Activated CD4-positive, alpha-beta T cell treated with anti-CD3 and anti-CD28 coated beads, Interleukin-2, amount 10 ng/mL, durations not matched to agents 7 days and 5 days (primary cell): ENCODE data around the gene ADIPOR2. TPM values are rescaled to one million over a fixed set of nuclear protein-coding genes. Genes with fewer than 3 reads are reported as not detected.
"Not testable (repeated sequence)": the region's sequence is repeated elsewhere in the genome, so short reads cannot be mapped to it uniquely, and the experiment has no call there.

ENCODE experiments used
- CTCF ChIA-PET: fragments of 350-600 bp; sonication (Branson Sonifier 250); formaldehyde crosslinking; loops from one replicate; lab custom pipeline; 2021; ENCODE audit warnings: antibody characterized with exemption; lab: Charles Lee
- POLR2A ChIA-PET: fragments of 350-600 bp; sonication (Branson Sonifier 250); formaldehyde crosslinking; loops from one replicate; lab custom pipeline; 2021; ENCODE audit warnings: antibody characterized with exemption; lab: Charles Lee
- DNase-seq: peaks from one replicate; pipeline ENCODE4 v3.0.0-alpha.2; 2020
- H3K27ac Mint-ChIP-seq: one replicate; pipeline ENCODE4 v1.8.0; 2021; ENCODE audit warnings: mild to moderate bottlenecking, moderate library complexity, mixed read lengths
- H3K27me3 Mint-ChIP-seq: one replicate; pipeline ENCODE4 v1.8.0; 2021; ENCODE audit warnings: mixed read lengths
- H3K36me3 Mint-ChIP-seq: one replicate; pipeline ENCODE4 v1.8.0; 2021; ENCODE audit warnings: low read depth, mixed read lengths
- H3K4me1 Mint-ChIP-seq: one replicate; pipeline ENCODE4 v1.8.0; 2021; ENCODE audit warnings: mixed read lengths
- H3K4me3 Mint-ChIP-seq: one replicate; pipeline ENCODE4 v1.8.0; 2021; ENCODE audit warnings: mild to moderate bottlenecking, moderate library complexity, mixed read lengths
- H3K9me3 Mint-ChIP-seq: one replicate; pipeline ENCODE4 v1.8.0; 2021; ENCODE audit warnings: mixed read lengths
- total RNA-seq, 2 experiments: library from RNA; stranded (reverse); gene quantifications; one replicate each; pipeline ENCODE4 v1.2.3, GENCODE V29; 2021

Gene ADIPOR2
- total RNA-seq, 2 experiments from 2014 or later = 47.7 to 51.7 TPM

DNA sequence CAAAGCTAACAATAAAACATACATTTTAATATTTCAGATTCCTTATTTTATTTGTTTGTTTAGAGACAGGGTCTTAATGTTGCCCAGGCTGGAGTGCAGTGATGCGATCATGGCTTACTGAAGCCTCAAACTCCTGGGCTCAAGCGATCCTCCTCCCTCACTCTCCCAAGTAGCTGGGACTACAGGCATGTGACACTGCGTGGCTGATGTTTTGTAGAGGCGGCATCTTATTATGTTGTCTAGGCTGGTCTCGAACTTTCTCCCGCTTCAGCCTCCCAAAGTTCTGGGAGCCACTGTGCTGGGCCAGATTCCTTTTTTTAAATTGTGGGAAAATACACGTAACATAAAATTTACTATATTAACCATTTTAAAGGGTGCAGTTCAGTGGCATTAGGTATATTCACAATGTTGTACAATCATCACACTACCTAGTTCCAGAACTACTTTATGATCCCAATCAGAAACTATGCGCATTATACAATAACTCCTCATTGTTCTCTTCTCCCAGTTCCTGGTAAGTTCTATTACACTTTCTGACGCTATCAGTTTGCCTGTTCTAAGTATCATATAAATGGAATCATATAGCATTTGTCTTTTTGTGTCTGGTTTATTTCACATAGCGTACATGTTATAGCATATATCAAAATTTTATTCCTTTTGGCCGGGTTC lies 40.3 kb downstream of the ADIPOR2 start:
- no peak overlapping the region for H3K27ac Mint-ChIP-seq
- peaks cover 25% of the 10 kb centered on the region for H3K36me3 Mint-ChIP-seq
- CTCF ChIA-PET = interaction anchor here (0.9 to 1.1 kb wide), 2 partner anchors 37 to 130 kb away, joined by 3 read pairs; no protein-coding TSS in a partner anchor
- H3K9me3 Mint-ChIP-seq = no peaks in the 10 kb centered on the region
- H3K27me3 Mint-ChIP-seq = no peaks in the 10 kb centered on the region
- POLR2A ChIA-PET = no interaction called here
- peaks cover 15% of the 10 kb centered on the region for H3K4me1 Mint-ChIP-seq
- no peak overlapping the region for H3K4me3 Mint-ChIP-seq
- no peak for DNase-seq

DNA sequence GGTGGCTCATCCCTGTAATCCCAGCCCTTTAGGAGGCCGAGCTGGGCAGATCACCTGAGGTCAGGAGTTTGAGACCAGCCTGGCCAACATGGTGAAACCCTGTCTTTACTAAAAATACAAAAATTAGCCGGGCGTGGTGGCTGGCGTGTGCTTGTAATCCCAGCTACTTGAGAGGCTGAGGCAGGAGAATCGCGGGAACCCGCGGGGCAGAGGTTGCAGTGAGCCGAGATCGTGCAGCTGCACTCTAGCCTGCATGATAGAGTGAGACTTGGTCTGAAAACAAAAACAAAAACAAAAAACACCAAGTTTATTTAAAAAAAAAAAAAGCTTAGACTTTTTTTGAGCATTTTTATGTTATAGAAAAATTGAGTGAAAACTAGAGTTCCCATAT lies 40.8 kb downstream of the ADIPOR2 start:
- H3K4me1 Mint-ChIP-seq = peaks cover 15% of the 10 kb centered on the region
- H3K4me3 Mint-ChIP-seq, H3K27me3 Mint-ChIP-seq, H3K27ac Mint-ChIP-seq, H3K9me3 Mint-ChIP-seq, POLR2A ChIA-PET, DNase-seq: not testable (repeated sequence)
- CTCF ChIA-PET = interaction anchor here (1.1 kb wide), 1 partner anchor 38 kb away, joined by 3 read pairs; no protein-coding TSS in a partner anchor
- H3K36me3 Mint-ChIP-seq = peaks cover 21% of the 10 kb centered on the region

DNA sequence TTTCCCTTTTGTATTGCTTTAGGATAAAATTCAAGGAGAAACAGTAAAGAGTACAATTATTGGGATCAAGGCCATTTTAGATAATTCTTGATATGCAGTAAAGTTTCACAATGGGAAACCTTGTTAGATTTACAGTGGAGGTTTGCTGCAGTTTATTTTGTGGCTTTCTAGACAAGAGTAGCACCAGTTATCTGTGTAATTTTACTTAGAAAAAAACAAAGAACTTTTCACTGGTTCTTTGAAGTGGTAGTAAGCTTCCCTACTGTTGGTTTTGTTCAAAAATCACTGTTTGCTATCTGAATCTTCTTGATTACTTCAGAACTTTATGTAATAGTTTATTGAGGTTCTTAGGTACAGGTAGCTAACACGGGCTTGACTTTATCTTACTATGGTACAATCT lies 42.0 kb downstream of the ADIPOR2 start:
- POLR2A ChIA-PET = no interaction called here
- no peak overlapping the region for H3K27ac Mint-ChIP-seq
- CTCF ChIA-PET = no interaction called here
- H3K4me1 Mint-ChIP-seq = peaks cover 16% of the 10 kb centered on the region
- DNase-seq = no peak
- peaks cover 11% of the 10 kb centered on the region for H3K36me3 Mint-ChIP-seq
- no peaks in the 10 kb centered on the region for H3K9me3 Mint-ChIP-seq
- H3K4me3 Mint-ChIP-seq = no peak overlapping the region
- H3K27me3 Mint-ChIP-seq = no peaks in the 10 kb centered on the region

DNA sequence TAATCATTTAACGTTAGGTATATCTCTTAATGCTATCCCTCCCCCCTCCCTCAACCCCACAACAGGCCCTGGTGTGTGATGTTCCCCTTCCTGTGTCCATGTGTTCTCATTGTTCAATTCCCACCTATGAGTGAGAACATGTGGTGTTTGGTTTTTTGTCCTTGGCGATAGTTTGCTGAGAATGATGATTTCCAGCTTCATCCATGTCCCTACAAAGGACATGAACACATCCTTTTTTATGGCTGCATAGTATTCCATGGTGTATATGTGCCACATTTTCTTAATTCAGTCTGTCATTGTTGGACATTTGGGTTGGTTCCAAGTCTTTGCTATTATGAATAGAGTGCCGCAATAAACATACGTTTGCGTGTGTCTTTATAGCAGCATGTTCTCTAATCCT lies 42.8 kb downstream of the ADIPOR2 start:
- H3K4me1 Mint-ChIP-seq = peaks cover 16% of the 10 kb centered on the region
- peaks cover 10% of the 10 kb centered on the region for H3K36me3 Mint-ChIP-seq
- H3K27ac Mint-ChIP-seq, H3K27me3 Mint-ChIP-seq, H3K4me3 Mint-ChIP-seq, CTCF ChIA-PET, H3K9me3 Mint-ChIP-seq, DNase-seq, POLR2A ChIA-PET: not testable (repeated sequence)

DNA sequence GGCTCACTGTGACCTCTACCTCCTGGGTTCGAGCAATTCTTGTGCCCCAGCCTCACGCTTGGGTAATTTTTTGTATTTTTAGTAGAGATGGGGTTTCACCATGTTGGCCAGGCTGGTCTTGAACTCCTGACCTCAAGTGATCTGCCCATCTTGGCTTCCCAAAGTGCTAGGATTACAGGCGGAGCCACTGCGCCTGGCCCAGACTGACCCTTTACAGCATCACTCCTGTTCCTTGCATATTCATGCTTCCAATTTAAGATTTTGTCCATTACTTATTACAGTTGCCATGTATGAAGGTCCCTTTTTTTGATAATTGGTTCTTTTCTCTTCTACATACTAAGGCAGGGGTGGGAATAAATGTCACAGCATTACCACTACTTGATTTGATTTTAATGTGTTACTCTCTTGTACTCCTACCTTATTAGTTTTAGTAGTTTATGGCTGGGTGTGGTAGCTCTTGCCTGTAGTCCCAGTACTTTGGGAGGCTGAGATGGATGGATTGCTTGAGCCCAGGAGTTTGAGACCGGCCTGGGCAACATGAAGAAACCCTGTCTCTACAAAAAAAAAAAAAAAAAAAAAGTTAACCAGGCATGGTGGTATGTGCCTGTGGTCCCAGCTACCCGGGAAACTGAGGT lies 46.9 kb downstream of the ADIPOR2 start:
- POLR2A ChIA-PET = no interaction called here
- peaks cover 5% of the 10 kb centered on the region for H3K36me3 Mint-ChIP-seq
- H3K27ac Mint-ChIP-seq = no peak overlapping the region
- CTCF ChIA-PET = interaction anchor here (0.6 kb wide), 1 partner anchor 1285 kb away, joined by 3 read pairs; no protein-coding TSS in a partner anchor
- peaks cover 21% of the 10 kb centered on the region for H3K4me1 Mint-ChIP-seq
- DNase-seq = no peak
- no peaks in the 10 kb centered on the region for H3K27me3 Mint-ChIP-seq
- H3K9me3 Mint-ChIP-seq = no peaks in the 10 kb centered on the region
- H3K4me3 Mint-ChIP-seq = no peak overlapping the region

DNA sequence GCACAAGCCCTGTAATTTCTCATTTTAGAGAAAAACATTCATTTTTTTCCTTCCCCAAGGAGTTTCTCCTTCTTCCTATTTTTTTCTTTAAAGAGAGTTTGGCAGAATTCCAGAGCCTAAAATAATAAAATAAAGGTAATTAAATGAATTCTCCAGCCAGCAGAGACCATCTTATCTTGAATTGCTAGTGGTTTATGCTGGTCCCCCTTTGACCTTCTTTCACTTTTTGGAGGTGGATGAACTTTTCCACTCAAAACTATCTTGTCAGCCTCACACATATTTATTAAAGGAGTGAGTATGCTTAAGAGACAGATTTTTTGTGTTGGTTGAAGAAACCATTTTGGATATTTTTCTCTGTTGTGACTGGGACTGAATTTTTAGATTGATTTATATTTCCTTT lies 47.6 kb downstream of the ADIPOR2 start:
- no peak for DNase-seq
- Mint-ChIP-seq H3K9me3 (no peaks in the 10 kb centered on the region), H3K27ac (no peak overlapping the region), H3K4me1 (peaks cover 17% of the 10 kb centered on the region), H3K4me3 (no peak overlapping the region), H3K27me3 (no peaks in the 10 kb centered on the region), H3K36me3 (peaks cover 5% of the 10 kb centered on the region)
- CTCF ChIA-PET = no interaction called here
- POLR2A ChIA-PET = no interaction called here

DNA sequence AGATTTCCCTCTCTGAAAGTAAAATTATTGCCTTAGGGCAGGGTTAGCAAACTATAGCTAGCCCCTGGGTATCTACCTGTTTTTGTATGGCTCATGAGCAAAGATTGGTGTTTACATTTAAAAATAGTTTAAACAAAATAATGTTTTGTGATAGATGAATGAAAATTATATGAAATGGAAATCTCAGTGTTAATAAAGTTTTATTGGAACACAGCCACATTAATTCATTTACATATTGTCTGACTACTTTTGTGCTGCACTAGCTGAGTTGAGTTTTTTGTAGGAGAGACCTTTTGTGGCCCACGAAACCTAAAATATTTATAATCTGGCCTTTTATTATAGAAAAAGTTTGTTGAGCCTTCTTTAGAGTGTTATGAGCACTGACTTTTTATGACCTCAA lies 48.5 kb downstream of the ADIPOR2 start:
- CTCF ChIA-PET = no interaction called here
- peaks cover 13% of the 10 kb centered on the region for H3K4me1 Mint-ChIP-seq
- no peak overlapping the region for H3K27ac Mint-ChIP-seq
- no peaks in the 10 kb centered on the region for H3K27me3 Mint-ChIP-seq
- H3K9me3 Mint-ChIP-seq = no peaks in the 10 kb centered on the region
- POLR2A ChIA-PET = interaction anchor here (0.6 kb wide), 1 partner anchor 66 kb away, joined by 3 read pairs; no protein-coding TSS in a partner anchor
- DNase-seq = no peak
- H3K36me3 Mint-ChIP-seq = peaks cover 4% of the 10 kb centered on the region
- no peak overlapping the region for H3K4me3 Mint-ChIP-seq

DNA sequence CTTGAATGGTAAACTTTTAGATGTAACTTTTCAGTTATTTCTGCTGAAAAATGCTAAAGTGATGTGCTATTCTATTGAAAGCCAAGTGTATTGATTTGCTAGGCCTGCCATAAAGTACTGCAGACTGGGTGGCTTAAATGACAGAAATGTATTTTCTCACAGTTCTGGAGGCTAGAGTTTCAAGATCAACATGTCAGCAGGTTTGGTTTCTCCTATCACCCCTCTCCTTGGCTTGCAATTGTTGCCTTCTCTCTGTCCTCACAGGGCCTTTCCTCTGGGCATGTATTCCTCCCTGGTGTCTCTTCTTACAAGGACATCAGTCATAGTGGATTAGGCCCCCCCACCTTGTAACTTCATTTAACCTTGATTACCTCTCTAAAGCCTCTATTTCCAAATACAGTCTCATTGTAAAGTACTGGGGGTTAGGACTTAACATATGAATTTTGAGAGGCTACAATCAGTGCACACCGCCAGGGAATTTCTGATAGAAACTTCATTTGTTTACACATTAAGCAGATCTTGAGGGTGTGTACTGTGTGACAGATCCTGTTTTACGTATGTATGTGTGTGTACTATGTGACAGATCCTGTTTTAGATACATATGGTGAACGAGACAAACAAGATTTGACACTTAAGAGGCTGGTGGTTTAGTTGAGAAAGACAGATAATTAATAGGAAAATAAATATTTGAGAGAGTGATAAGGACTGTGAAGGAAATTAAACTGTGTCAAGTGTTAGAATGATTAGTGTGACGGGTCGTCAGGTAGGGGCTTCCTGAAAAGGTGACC lies 49.5 kb downstream of the ADIPOR2 start:
- CTCF ChIA-PET = no interaction called here
- DNase-seq = no peak
- POLR2A ChIA-PET = no interaction called here
- Mint-ChIP-seq H3K27me3 (no peaks in the 10 kb centered on the region), H3K36me3 (peaks cover 9% of the 10 kb centered on the region), H3K9me3 (peaks cover 3% of the 10 kb centered on the region), H3K4me1 (peaks cover 13% of the 10 kb centered on the region), H3K27ac (no peak overlapping the region), H3K4me3 (no peak overlapping the region)

DNA sequence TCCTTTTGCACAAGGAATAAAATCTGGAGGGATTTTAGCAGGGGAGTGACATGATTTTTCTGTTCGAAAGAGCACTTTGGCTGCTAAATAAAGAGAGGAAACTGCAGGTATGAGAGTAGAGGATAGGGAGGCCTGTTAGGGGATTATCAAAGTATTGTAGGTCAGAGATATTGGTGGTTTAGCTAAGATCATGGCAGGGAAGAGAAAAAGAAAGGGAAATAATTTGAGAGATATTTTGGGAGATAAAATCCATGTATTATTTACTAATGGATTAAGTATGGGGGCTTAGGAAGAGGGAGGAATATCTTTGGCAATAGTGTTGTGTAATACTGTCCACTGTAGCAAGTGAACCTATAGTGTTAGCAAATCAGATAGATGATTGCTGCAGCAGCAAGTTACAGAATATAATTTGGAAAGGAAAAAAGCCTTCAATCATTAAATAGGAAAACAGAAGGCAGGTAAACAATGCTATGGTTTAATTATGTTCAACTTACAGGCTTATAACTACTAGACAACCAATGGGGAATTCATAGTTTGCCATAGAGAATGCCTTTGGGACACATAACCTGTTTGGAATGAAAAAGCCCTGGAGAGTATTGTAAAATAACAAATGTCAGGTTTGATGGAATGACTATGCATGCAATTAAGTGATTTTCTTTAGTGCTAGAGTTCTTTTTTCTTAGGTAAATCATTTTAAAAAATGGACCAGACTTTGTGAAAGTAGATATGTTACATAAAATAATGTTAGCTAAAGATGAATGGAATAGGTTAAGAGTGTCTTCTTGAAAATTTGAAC lies 50.5 kb downstream of the ADIPOR2 start:
- no peak for DNase-seq
- CTCF ChIA-PET = no interaction called here
- H3K4me3 Mint-ChIP-seq = no peak overlapping the region
- POLR2A ChIA-PET = no interaction called here
- H3K27me3 Mint-ChIP-seq = no peaks in the 10 kb centered on the region
- H3K4me1 Mint-ChIP-seq = peaks cover 15% of the 10 kb centered on the region
- peaks cover 5% of the 10 kb centered on the region for H3K9me3 Mint-ChIP-seq
- H3K36me3 Mint-ChIP-seq = peaks cover 17% of the 10 kb centered on the region
- no peak overlapping the region for H3K27ac Mint-ChIP-seq

DNA sequence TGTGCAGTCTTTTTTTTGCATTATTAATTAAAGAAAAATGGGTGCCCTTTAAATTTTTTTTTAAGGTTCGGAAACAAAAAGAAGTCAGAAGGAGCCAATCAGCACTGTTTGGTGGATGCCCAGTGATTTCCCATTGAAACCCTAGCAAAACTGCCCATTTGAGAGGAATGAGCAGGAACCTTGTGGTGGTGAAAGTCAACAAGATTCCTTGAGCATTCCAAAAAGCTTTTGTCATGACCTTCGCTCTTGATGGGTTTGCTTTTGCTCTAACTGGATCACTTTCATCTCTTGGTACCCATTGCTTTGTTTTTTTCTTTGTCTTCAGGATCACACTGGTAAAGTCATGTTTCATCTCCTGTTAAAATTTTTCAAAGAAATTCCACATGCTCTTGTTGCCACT lies 54.1 kb downstream of the ADIPOR2 start:
- Mint-ChIP-seq H3K4me3 (no peak overlapping the region), H3K4me1 (peaks cover 11% of the 10 kb centered on the region), H3K9me3 (peaks cover 28% of the 10 kb centered on the region), H3K36me3 (peaks cover 44% of the 10 kb centered on the region), H3K27me3 (no peaks in the 10 kb centered on the region), H3K27ac (no peak overlapping the region)
- no peak for DNase-seq
- CTCF ChIA-PET = no interaction called here
- POLR2A ChIA-PET = no interaction called here

DNA sequence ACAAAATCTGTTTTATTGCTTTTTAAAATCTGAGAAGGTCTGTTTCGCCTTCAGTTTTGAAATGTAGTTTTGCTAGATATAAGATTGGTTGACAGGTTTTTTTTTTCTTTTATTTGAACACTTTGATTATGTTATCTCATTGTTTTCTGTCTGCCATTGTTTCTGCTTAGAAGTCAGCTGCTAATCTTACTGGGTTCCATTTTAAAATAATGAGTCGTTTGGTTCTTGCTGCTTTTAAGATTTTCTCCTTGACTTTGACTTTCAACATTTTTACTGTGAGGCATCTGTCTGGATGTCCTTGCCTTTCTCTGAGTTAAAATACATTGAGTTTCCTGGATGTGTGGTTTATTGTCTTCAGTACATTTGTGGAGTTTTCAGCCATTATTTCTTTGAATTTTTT lies 56.7 kb downstream of the ADIPOR2 start:
- Mint-ChIP-seq H3K4me1 (peaks cover 2% of the 10 kb centered on the region), H3K9me3 (peaks cover 28% of the 10 kb centered on the region), H3K27me3 (no peaks in the 10 kb centered on the region), H3K36me3 (peaks cover 44% of the 10 kb centered on the region), H3K27ac (no peak overlapping the region), H3K4me3 (no peak overlapping the region)
- CTCF ChIA-PET = interaction anchor here (1.8 kb wide), 1 partner anchor 43 kb away, joined by 3 read pairs; no protein-coding TSS in a partner anchor
- DNase-seq = no peak
- POLR2A ChIA-PET = no interaction called here

DNA sequence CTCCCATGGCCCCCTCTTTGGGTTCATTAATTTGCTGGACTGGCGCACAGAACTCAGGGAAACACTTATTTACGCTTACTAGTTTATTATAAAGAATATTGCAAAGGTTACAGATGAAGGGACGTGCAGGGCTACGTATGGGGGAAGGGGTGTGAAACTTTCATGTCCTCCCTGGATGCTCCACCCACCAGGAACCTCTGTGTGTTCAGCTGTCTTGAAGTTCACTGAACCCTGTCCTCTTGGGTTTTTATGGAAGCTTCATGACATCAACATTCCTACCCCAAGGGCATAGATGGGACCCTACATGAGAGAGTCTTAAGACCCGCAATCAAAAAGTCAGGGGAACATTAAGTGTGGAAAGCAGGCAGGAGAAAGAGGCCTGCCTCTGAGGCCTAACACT lies 58.1 kb downstream of the ADIPOR2 start:
- POLR2A ChIA-PET = no interaction called here
- CTCF ChIA-PET = interaction anchor here (0.6 to 1.8 kb wide), 3 partner anchors 42 to 1891 kb away, joined by 3 to 4 read pairs (median 3); no protein-coding TSS in a partner anchor
- H3K4me3 Mint-ChIP-seq = no peak overlapping the region
- peaks cover 43% of the 10 kb centered on the region for H3K36me3 Mint-ChIP-seq
- peaks cover 2% of the 10 kb centered on the region for H3K4me1 Mint-ChIP-seq
- no peak for DNase-seq
- no peaks in the 10 kb centered on the region for H3K27me3 Mint-ChIP-seq
- peaks cover 28% of the 10 kb centered on the region for H3K9me3 Mint-ChIP-seq
- H3K27ac Mint-ChIP-seq = no peak overlapping the region
